ENCODE data around the gene TSPAN10. TPM values are rescaled to one million over a fixed set of nuclear protein-coding genes. Genes with fewer than 3 reads are reported as not detected.

The TSPAN10 gene
- total RNA-seq, 1 donor from 2014 or later, result not detected

- DNase-seq, result no peak
- peak overlapping the region; percentile 90 for H3K4me3 Mint-ChIP-seq (ENCODE audit: unreplicated experiment)
- TF ChIP-seq CTCF (IDR thresholded peaks at IDR 0.05; ENCODE audit: partially characterized antibody, unreplicated experiment), result no peak
Observed at GRCh38 chr17:81684442-81684911, 47.5 kb downstream of the TSPAN10 start.

DNA sequence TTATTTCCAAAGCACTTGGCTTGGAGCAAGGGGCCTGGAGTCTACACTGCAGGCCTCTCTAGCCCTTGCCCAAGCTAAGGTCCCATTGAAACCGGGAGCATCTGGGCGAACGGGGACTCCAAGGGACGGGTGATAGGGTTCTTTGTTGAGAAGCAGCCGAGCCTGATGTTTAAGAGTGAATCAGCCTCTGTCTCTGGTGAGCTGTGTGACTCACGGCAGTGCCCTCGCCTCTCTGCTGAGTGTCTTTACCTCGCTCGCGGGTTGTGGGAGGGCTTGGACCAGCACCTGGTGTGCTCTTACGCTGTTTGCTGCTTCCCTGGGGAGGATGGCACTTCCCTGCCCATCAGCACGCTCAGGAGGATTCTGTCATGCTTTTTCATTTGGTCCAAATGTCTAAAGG, 48.1 kb downstream of the TSPAN10 start:
- peak overlapping the region; percentile 82 for H3K27ac Mint-ChIP-seq (ENCODE audit: unreplicated experiment)
- H3K27me3 Mint-ChIP-seq (ENCODE audit: unreplicated experiment), result peaks cover 2% of the 10 kb centered on the region
- peaks cover 22% of the 10 kb centered on the region for H3K4me1 Mint-ChIP-seq (ENCODE audit: low read depth, unreplicated experiment)
- no peak for TF ChIP-seq CTCF (IDR thresholded peaks at IDR 0.05; ENCODE audit: partially characterized antibody, unreplicated experiment)
- peaks cover 15% of the 10 kb centered on the region for H3K9me3 Mint-ChIP-seq (ENCODE audit: unreplicated experiment)
- H3K36me3 Mint-ChIP-seq (ENCODE audit: unreplicated experiment), result no peaks in the 10 kb centered on the region
- H3K4me3 Mint-ChIP-seq (ENCODE audit: unreplicated experiment), result peak overlapping the region; percentile 90
- no peak for DNase-seq

More at GRCh38 chr17:81684442-81684911, 47.5 kb downstream of the TSPAN10 start:
- H3K27ac Mint-ChIP-seq (ENCODE audit: unreplicated experiment), result peak overlapping the region; percentile 82
- peaks cover 20% of the 10 kb centered on the region for H3K4me1 Mint-ChIP-seq (ENCODE audit: low read depth, unreplicated experiment)
- H3K36me3 Mint-ChIP-seq (ENCODE audit: unreplicated experiment), result no peaks in the 10 kb centered on the region
- H3K27me3 Mint-ChIP-seq (ENCODE audit: unreplicated experiment), result peaks cover 2% of the 10 kb centered on the region
- peaks cover 15% of the 10 kb centered on the region for H3K9me3 Mint-ChIP-seq (ENCODE audit: unreplicated experiment)

DNA sequence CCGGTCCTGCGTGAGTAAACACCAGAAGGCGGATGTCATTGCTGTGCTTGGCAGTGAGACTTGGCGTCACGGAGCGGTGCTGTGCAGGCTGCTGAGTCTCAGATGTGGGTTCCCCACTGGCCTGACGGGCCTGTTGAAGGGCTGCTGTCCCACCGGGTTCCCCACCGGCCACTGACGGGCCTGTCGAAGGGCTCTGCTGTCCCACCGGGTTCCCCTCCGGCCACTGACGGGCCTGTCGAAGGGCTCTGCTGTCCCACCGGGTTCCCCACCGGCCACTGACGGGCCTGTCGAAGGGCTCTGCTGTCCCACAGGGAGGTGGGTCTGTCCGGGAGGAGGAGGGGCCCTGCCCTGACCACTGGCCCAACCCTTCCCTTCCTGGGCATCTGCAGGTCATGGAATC, 49.6 kb downstream of the TSPAN10 start:
- peak overlapping the region; percentile 49 for H3K4me3 Mint-ChIP-seq (ENCODE audit: unreplicated experiment)
- no peak for DNase-seq
- H3K9me3 Mint-ChIP-seq (ENCODE audit: unreplicated experiment), result peaks cover 16% of the 10 kb centered on the region
- H3K27me3 Mint-ChIP-seq (ENCODE audit: unreplicated experiment), result peaks cover 2% of the 10 kb centered on the region
- H3K27ac Mint-ChIP-seq (ENCODE audit: unreplicated experiment), result peak overlapping the region; percentile 33
- no peaks in the 10 kb centered on the region for H3K36me3 Mint-ChIP-seq (ENCODE audit: unreplicated experiment)
- TF ChIP-seq CTCF (IDR thresholded peaks at IDR 0.05; ENCODE audit: partially characterized antibody, unreplicated experiment), result no peak
- H3K4me1 Mint-ChIP-seq (ENCODE audit: low read depth, unreplicated experiment), result peaks cover 22% of the 10 kb centered on the region

DNA sequence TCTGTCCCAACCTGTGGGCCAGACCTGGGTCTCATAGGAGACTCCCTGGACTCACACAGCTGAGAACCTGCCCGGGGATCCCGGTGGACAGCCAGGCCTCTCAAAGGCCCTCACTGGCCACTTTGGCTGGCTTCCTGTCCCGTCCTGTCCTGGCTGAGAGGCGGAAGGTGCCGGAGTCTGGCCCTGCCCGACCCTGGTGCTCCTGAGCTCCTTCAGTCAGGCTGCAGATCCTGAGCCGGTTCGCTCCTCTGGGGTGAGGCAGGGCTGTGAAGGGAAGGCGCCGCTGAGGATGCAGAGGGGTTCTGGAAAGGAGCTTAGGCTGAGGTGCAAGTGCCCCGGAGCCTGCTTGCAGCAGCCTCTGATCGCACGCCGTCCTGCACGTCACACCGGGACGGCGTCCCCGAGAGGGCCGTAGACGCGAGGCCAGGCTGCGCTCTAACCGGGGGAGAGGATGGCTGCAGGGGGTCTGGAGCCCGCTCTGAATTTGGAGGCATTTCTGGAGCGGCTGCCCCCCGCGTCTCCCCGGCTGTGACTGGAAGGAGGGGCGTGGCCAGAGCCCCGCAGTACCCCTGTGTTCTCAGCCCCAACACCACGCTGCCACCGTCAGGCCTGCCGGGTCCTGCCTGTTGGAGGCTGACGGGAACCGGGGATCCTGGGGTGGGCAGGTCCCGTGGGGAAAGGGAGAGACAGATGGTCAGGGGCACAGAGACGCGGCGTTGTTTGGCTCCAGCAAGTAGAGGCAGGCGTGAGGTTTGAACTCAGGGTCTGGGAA, 51.0 kb downstream of the TSPAN10 start:
- peaks cover 22% of the 10 kb centered on the region for H3K9me3 Mint-ChIP-seq (ENCODE audit: unreplicated experiment)
- peaks cover 2% of the 10 kb centered on the region for H3K27me3 Mint-ChIP-seq (ENCODE audit: unreplicated experiment)
- peak; percentile 47 for DNase-seq
- H3K27ac Mint-ChIP-seq (ENCODE audit: unreplicated experiment), result peak overlapping the region; percentile 88
- peak overlapping the region; percentile 55 for H3K4me3 Mint-ChIP-seq (ENCODE audit: unreplicated experiment)
- TF ChIP-seq CTCF (IDR thresholded peaks at IDR 0.05; ENCODE audit: partially characterized antibody, unreplicated experiment), result no peak
- H3K36me3 Mint-ChIP-seq (ENCODE audit: unreplicated experiment), result no peaks in the 10 kb centered on the region
- peaks cover 17% of the 10 kb centered on the region for H3K4me1 Mint-ChIP-seq (ENCODE audit: low read depth, unreplicated experiment)

- no peak for DNase-seq
- peak overlapping the region; percentile 88 for H3K27ac Mint-ChIP-seq (ENCODE audit: unreplicated experiment)
Observed at GRCh38 chr17:81688616-81689015, 51.6 kb downstream of the TSPAN10 start.

More at GRCh38 chr17:81688616-81689015, 51.6 kb downstream of the TSPAN10 start:
- Mint-ChIP-seq H3K27me3 (ENCODE audit: unreplicated experiment) (peaks cover 1% of the 10 kb centered on the region), H3K4me1 (ENCODE audit: low read depth, unreplicated experiment) (peaks cover 17% of the 10 kb centered on the region), H3K4me3 (ENCODE audit: unreplicated experiment) (peak overlapping the region; percentile 4), H3K9me3 (ENCODE audit: unreplicated experiment) (peaks cover 21% of the 10 kb centered on the region), H3K36me3 (ENCODE audit: unreplicated experiment) (no peaks in the 10 kb centered on the region)
- no peak for TF ChIP-seq CTCF (IDR thresholded peaks at IDR 0.05; ENCODE audit: partially characterized antibody, unreplicated experiment)
